HG03469 (cell line): ENCODE measurements around the gene DEFB129.
"Not testable (repeated sequence)": the region's sequence is repeated elsewhere in the genome, so short reads cannot be mapped to it uniquely, and the experiment has no call there.

Experiments
- ATAC-seq: cut with Tn5 transposase; IDR thresholded peaks from one replicate; pipeline ENCODE4 v1.9.1; 2021; ENCODE audit warnings: mild to moderate bottlenecking, moderate library complexity, moderate number of reproducible peaks; ENCODE audit not compliant: unreplicated experiment

Gene DEFB129

DNA sequence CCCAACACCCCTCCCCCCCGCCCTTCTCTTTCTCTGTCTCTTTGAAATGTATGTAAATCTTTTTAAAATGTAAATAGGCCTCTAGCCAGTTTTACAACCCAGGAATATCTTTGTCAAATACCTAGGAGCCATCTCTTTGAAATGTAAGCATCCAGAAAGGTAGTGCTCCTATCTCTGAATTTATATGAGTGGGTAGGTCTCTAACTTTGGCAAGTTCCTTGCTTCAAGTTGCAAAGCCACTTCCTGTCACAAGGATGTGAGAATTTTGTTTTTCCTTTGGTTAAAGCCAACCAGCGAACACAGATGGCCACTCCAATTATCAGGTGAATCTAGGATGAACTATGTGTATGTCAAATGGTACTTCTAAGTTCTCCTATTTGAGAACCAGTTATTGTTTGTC, 24.3 kb downstream of the DEFB129 start:
- no peak for ATAC-seq

GRCh38 chr20:252801-253200, 25.7 kb downstream of the DEFB129 start:
- no peak for ATAC-seq

- not testable (repeated sequence) for ATAC-seq
These were observed 26.4 kb downstream of the DEFB129 start for GRCh38 chr20:253447-253846.

DNA sequence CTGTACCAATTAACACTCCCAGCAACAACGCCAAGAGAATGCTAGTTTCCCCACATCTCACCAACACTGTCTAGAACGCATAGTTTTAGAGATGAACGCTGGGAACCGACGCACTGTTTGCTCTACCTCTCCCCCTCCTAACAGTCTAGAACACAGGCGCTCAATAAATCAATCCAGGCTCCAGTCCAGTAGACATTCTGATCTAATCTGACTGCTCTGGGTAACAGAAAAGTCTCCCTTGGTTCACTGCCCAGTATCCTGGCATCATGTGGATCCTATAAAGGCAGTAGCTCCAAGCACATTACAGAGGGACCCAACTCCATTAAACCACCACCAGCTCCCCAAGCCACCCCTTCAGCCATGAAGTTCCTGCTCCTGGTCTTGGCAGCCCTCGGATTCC, 30.4 kb downstream of the DEFB129 start, which contains the start of gene DEFB132:
DEFB132 (plus strand) TSS at position 306 of the 400 bp plus-strand sequence; CDS start at position 361, 55 bp downstream.
- no peak for ATAC-seq

DNA sequence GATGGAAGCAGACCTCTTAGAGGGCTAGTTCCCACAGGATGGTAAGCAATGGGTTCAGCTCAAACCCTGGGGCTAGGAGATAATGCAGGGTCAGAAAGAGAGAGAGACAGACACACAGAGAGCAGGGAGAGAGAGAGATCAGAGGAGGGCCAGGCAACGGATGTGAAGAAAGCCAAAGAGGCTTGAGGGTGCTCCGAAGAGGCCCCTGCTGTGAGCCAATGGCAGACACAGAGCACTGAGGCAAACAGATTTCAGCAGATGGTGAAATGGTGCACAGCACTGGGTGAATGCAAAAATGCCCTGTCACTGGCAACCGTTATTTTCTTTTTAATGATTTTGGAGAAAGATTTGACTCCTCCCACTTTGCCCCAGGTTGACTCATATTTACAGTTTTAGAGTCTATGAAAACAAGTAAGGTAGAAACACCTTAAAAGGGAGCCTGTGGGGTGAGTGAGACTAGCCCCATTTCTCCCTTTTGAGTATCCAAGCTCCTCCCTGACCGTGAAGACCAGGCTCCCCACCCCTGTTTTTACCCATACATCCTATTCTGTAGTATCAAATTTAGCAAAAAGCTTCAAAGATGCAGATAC, 31.3 kb downstream of the DEFB129 start:
- no peak for ATAC-seq

DNA sequence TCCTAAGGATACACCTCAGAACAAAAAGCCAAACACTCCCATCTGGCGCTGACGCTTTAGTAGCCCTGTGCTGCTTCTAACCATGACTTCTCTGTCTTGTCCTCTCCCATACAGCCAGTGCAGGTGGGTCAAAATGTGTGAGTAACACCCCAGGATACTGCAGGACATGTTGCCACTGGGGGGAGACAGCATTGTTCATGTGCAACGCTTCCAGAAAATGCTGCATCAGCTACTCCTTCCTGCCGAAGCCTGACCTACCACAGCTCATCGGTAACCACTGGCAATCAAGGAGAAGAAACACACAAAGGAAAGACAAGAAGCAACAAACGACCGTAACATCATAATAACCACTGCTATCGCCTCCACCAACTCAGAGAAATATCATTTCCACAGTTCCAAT, 31.9 kb downstream of the DEFB129 start:
- ATAC-seq: no peak

GRCh38 chr20:259981-260380, 32.9 kb downstream of the DEFB129 start:
- no peak for ATAC-seq

GRCh38 chr20:263701-264100, 36.6 kb downstream of the DEFB129 start:
- ATAC-seq: no peak

DNA sequence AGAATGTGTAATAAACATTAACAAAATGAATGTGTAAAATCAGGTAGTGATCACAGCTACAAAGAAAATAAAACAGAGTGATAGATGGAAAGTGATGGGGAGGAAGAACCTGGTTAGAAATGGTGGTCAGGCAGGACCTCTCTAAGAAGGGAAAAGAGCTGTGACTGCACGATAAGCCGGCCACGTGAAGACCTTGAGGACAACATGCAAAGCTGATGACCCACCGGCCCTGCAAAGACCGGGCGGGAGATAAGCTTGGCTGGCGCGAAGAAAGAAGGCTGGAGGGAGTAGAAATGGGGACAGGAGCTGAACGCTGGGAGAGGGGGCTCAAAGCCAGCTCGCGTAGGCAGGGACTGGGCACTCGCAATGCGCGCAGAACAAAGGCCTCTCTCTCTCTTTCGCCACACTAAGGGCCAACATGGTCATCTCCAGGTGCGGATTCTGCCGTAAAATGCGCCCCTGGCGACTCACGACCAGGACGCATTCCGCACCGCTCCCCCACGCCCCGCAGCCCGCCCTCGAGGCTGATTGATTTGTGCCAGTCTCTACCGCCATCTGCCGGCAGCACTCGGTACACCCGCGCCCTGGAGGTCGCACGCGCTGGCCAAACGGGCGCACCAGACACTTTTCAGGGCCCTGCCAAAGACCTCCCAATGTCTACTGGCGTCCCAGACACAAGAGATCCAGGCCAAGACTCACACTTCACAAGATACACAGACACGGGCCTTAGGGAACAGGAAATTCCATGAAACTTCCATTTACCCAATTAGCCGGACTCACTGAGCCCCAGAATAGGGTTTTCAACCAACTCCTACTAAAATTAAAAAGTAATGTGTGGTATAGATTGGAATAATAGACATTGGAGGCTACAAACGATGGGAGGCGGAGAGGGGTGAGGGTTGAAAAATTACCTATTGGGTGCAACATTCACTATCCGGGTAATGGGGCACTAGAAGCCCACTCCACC, 39.8 kb downstream of the DEFB129 start:
- peak; percentile 33 for ATAC-seq

GRCh38 chr20:270517-270916, 43.5 kb downstream of the DEFB129 start:
- no peak for ATAC-seq

- ATAC-seq: no peak
These were observed 44.0 kb downstream of the DEFB129 start for GRCh38 chr20:271069-271468.

DNA sequence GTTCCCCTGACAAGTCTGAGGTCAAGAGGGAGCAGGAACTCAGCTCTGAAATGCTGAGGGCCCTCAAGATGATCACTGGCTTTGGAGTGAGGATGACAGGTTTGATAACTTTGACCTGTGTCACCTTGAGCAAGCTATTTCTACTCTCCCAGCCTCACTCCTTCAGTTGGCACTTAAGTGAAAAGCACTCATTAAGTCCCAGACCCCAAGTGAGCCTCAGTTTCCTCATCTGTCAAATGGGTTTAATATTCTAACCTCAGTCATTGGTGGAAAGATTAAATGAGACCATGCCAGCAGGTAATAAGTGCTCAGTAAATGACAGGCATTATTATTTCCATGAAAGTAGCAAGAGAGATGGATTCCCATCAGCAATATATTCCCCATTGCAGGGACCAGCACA, 44.5 kb downstream of the DEFB129 start:
- no peak for ATAC-seq

- ATAC-seq: no peak
These were observed 45.7 kb downstream of the DEFB129 start for GRCh38 chr20:272718-273117.

DNA sequence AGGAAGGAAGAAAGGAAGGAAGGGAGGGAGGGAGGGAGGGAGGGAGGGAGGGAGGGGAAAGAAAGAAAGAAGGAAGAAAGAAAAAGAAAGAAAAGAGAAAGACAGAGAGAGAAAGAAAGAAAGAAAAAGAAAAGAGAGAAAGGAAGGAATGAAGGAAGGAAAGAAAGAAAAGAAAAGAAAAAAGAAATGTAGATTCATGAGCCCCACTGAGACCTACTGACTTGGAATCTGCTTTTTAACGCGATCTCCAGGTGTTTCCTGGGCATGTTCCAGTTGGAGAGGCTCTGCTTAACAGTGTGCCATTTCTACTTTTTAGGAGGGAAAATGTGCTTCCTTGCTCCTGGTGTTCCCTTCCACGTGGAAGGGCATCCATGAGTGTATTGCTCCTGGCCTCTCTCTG, 46.8 kb downstream of the DEFB129 start:
- ATAC-seq: no peak

GRCh38 chr20:275791-276190, 48.7 kb downstream of the DEFB129 start:
- ATAC-seq: no peak

GRCh38 chr20:276620-277495, 49.8 kb downstream of the DEFB129 start:
- ATAC-seq: no peak

- no peak for ATAC-seq
These were observed 50.4 kb downstream of the DEFB129 start for GRCh38 chr20:277496-277781.

DNA sequence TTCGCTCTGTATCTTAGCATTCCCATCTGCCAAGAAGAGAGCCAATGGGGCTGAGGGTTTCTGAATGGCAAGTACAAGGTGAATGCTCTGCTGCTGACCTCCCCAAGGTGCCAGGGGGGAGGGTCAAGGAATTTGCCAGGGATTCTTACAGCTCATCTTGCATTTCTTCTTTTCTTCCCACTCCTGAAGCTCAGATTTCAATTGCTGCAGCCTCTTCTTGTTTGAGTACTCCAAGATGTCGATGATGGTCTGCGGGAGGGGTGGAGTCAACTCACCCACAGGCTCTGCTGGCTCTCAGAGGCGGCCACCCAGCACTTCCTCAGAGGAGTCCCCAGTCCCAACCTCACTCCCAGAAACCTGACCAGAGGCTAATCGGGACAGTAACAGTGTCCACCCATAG, 51.1 kb downstream of the DEFB129 start:
- no peak for ATAC-seq

DNA sequence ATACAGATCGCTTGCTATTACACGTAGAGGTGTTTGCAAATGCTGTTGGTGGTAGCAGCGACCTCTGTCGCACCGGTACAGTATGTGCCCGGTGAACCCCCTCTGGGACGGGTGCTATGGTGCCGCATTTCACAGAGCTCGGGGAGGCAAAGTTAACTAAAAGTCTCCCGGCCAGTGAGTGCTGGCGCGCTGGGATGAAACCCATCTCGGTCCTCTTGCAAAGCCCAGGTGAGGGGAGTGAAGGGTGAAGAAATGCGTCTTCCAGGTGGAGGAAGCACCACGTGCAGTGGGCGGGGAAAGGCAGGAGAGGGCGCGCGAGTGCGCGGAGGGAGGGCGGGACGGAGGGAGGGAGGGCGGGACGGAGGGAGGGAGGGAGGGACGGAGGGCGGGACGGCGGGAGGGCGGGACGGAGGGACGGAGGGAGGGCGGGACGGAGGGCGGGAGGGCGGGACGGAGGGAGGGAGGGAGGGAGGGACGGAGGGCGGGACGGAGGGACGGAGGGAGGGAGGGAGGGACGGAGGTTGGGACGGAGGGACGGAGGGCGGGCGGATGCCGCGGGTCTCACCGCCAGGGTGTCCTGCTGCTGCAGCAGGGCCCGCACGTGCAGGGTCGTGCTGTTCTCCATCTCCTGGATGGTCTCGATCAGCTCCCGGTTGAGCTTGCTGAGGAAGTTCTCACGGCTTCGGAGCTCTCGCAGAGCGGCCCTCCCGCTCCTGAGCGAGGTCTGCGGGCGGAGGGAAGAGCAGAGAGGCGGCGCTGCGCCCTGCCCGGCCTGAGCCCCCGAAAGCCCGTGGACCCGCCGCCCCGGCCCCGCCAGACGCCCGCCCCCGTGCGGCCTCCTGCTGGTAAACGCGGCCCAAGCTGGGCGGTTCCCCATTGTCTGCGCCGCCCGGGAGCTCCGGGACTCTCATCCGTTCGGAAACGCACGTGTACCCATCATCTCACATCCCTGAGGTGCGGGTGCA, 51.8 kb downstream of the DEFB129 start:
- no peak for ATAC-seq
